Adrenal gland (tissue), 12 donors: ENCODE data around the gene IMMP2L. TPM values are rescaled to one million over a fixed set of nuclear protein-coding genes. Genes with fewer than 3 reads are reported as not detected.

Experiments used
- DNase-seq, 7 donors: peaks; one replicate each; pipeline ENCODE4 v3.0.0-alpha.2; 2019 to 2020
- H3K27ac ChIP-seq, 5 donors: fragments of 200-600 bp; sonication (generic) in 4 of 5; 1 replicate in 3 of 5; 2 replicates in 2 of 5; pipeline versions ENCODE4 v1.5.1 to v1.8.0; 2016 to 2020; ENCODE audit warnings: mild to moderate bottlenecking in 1 of 5
- H3K27me3 ChIP-seq: fragments of 200-600 bp; 2 replicates; pipeline ENCODE4 v1.8.0; 2021
- H3K36me3 ChIP-seq, 2 donors: fragments of 200-600 bp; replicated peaks in 1 of 2; 1 replicate in 1 of 2; 2 replicates in 1 of 2; pipeline versions ENCODE4 v1.5.1 to v1.8.0; 2018 to 2022
- H3K4me1 ChIP-seq, 2 donors: fragments of 200-600 bp; replicated peaks in 1 of 2; 1 replicate in 1 of 2; 2 replicates in 1 of 2; pipeline versions ENCODE4 v1.5.1 to v1.8.0; 2018 to 2021
- H3K4me3 ChIP-seq, 4 donors: fragments of 200-600 bp; sonication (generic) in 3 of 4; one replicate each; pipeline ENCODE4 v1.5.1; 2016 to 2018
- H3K9me3 ChIP-seq, 3 donors: fragments of 200-600 bp; sonication (generic) in 1 of 3; replicated peaks in 1 of 3; 1 replicate in 2 of 3; 2 replicates in 1 of 3; pipeline versions ENCODE4 v1.5.1 to v1.8.0; 2016 to 2021
- POLR2A ChIP-seq, 2 donors: fragments of 450-650 bp; IDR thresholded peaks; one replicate each; pipeline ENCODE4 v1.6.1; 2017; ENCODE audit warnings: antibody characterized with exemption in 2 of 2, mild to moderate bottlenecking in 2 of 2, moderate library complexity in 1 of 2
- WGBS, 4 donors: extraction: QIAGEN DNeasy Blood & Tissue Kit in 2 of 4; methylation state at CpG; one replicate each; pipeline versions ENCODE4 v1.1.5 to v1.1.7; 2013 to 2017; 5-methylcytosine and 5-hydroxymethylcytosine counted together
- intact Hi-C, 2 donors: fragments of 100-400 bp; cut with DNase I; formaldehyde crosslinking; loops; one replicate each; pipeline versions ENCODE4 v1.14.1 to v1.15.0; 2022 to 2023
- polyA plus RNA-seq, 3 donors: library from polyadenylated mRNA; stranded (reverse); fragments of 200-250 nt in 2 of 3; fragments of 350-450 nt in 1 of 3; fragmentation: Illumina TruSeq in 1 of 3; extraction: RNeasy Lipid Tissue Mini Kit (QIAGEN cat#74804) in 1 of 3; gene quantifications; one replicate each; pipeline ENCODE4 v1.2.3, GENCODE V29; 2013 to 2014
- total RNA-seq, 9 donors: library from RNA; depleted of rRNA in 4 of 9; stranded (reverse); fragments of >200 nt in 4 of 9; fragments of 120-200 nt in 1 of 9; fragmentation: NEBNext Ultra II Directional in 1 of 9; extraction: Animal tissue kit (Norgen Biotek cat#: 25700) in 1 of 9; gene quantifications; one replicate each; pipeline versions ENCODE4 v1.1.0 to v1.2.4, GENCODE V29; 2013 to 2023
- TF ChIP-seq, protein P1 (sequence below), 6 experiments: fragments of 450-650 bp in 4 of 6; fragments of 200-600 bp in 2 of 6; sonication (generic) in 1 of 6; IDR thresholded peaks; 1 replicate in 5 of 6; 2 replicates in 1 of 6; pipeline versions ENCODE4 v1.5.1 to v1.8.0; 2016 to 2021; ENCODE audit warnings: antibody characterized with exemption in 6 of 6, mild to moderate bottlenecking in 2 of 6, moderate library complexity in 1 of 6
- donor health status: healthy with polysubstance abuse.
- donor health status: Bipolar disorder and iron deficiency.
- donor health status: DM: yes; HTN: yes; CAD: no.
- donor health status: DM: no; HTN: no; CAD: no.
- donor health status: DM: no; HTN: no; CAD: no.
- donor health status: DM: yes; HTN: yes; CAD: no.

The IMMP2L gene
- total and polyA plus RNA-seq, 12 donors = 13.4 to 34.1 (median 25.3) TPM

DNA sequence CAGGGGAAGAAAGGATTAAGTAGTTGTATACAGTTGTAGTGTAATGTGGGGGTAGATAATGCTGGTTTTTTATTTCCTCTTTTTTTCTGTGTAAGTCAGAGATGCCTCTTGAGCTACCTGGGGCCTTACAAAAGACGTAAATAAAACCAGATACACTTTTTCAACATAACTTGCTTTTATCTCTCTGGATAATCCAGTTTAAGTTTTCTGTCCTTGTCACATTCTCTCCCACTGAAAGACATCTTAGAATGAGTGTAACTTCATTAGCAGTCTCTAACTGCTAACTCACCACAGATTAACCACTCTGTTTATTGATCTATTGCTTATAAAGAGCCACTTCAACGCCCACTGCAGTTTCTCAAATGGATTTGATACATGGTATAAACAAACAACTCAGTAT is 535.5 kb downstream of the IMMP2L start:
- no peak for DNase-seq
- Histone ChIP-seq H3K36me3 (no peaks in the 10 kb centered on the region), H3K9me3 (no peaks in the 10 kb centered on the region), H3K4me3 (no peak overlapping the region), H3K27me3 (no peaks in the 10 kb centered on the region), H3K27ac (no peak overlapping the region), H3K4me1 (peaks cover 11 to 23% of the 10 kb centered on the region in 2 donors)
- 89 to 95% (median 92%) methylated on average over 2 of the region's 2 CpGs for WGBS, 4 donors
- intact Hi-C loops = no loop called here
- TF ChIP-seq, protein P1, sequence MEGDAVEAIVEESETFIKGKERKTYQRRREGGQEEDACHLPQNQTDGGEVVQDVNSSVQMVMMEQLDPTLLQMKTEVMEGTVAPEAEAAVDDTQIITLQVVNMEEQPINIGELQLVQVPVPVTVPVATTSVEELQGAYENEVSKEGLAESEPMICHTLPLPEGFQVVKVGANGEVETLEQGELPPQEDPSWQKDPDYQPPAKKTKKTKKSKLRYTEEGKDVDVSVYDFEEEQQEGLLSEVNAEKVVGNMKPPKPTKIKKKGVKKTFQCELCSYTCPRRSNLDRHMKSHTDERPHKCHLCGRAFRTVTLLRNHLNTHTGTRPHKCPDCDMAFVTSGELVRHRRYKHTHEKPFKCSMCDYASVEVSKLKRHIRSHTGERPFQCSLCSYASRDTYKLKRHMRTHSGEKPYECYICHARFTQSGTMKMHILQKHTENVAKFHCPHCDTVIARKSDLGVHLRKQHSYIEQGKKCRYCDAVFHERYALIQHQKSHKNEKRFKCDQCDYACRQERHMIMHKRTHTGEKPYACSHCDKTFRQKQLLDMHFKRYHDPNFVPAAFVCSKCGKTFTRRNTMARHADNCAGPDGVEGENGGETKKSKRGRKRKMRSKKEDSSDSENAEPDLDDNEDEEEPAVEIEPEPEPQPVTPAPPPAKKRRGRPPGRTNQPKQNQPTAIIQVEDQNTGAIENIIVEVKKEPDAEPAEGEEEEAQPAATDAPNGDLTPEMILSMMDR (IDR thresholded peaks at IDR 0.05) = no peak
- no peak for TF ChIP-seq POLR2A (IDR thresholded peaks at IDR 0.05)

DNA sequence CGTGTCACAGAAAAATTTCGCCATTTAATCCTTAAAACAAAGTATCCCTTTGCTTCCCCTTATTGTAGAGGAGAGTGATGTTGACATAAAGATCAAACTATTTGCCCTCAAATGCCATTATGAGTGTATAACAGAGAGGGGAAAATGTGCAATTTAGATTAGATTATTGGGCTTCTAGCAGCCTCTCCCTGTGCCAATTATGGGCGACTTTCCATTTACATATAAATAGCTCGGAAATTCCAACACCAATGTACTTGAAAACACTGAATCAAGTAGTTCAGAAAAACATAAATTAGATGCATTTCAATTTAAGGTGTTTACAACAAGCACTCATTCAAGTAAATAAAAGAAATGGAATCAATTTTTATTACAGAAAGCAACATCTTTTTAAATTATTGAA is 535.9 kb downstream of the IMMP2L start:
- no peak for DNase-seq
- TF ChIP-seq, protein P1 (IDR thresholded peaks at IDR 0.05) = no peak
- no peak for TF ChIP-seq POLR2A (IDR thresholded peaks at IDR 0.05)
- H3K4me1 ChIP-seq = peaks cover 11 to 23% of the 10 kb centered on the region in 2 donors
- 89 to 96% (median 94%) methylated on average over 4 of the region's 4 CpGs for WGBS, 4 donors
- intact Hi-C loops = no loop called here
- H3K27ac ChIP-seq = no peak overlapping the region
- H3K27me3 ChIP-seq = no peaks in the 10 kb centered on the region
- no peak overlapping the region for H3K4me3 ChIP-seq
- H3K36me3 ChIP-seq = no peaks in the 10 kb centered on the region
- no peaks in the 10 kb centered on the region for H3K9me3 ChIP-seq

DNA sequence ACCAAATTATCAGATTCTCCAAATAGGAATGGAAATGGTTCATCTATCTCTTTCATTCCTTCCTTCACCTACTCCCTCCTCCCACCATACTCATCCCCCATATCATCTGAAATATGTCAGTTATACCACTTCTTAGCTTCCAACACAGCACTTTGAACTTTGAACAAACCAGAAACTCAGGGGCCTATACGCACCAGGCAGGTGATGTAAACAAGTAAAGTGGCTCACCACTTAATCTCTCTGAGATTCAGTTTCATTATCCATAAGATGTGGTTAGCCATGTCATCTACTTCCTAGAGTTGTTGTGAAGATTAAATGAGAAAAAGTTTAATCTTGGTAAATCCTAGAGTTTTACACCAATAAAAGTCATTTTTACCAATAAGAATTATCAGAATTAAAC is 537.3 kb downstream of the IMMP2L start:
- no peak for TF ChIP-seq POLR2A (IDR thresholded peaks at IDR 0.05)
- TF ChIP-seq, protein P1 (IDR thresholded peaks at IDR 0.05) = no peak
- DNase-seq = no peak
- Histone ChIP-seq H3K27ac (no peak overlapping the region), H3K9me3 (no peaks in the 10 kb centered on the region), H3K36me3 (no peaks in the 10 kb centered on the region), H3K4me1 (peaks cover 11 to 21% of the 10 kb centered on the region in 2 donors), H3K4me3 (no peak overlapping the region), H3K27me3 (no peaks in the 10 kb centered on the region)
- intact Hi-C loops = no loop called here
- WGBS, 4 donors = 86 to 95% (median 93%) methylated on average over 1 of the region's 1 CpG

DNA sequence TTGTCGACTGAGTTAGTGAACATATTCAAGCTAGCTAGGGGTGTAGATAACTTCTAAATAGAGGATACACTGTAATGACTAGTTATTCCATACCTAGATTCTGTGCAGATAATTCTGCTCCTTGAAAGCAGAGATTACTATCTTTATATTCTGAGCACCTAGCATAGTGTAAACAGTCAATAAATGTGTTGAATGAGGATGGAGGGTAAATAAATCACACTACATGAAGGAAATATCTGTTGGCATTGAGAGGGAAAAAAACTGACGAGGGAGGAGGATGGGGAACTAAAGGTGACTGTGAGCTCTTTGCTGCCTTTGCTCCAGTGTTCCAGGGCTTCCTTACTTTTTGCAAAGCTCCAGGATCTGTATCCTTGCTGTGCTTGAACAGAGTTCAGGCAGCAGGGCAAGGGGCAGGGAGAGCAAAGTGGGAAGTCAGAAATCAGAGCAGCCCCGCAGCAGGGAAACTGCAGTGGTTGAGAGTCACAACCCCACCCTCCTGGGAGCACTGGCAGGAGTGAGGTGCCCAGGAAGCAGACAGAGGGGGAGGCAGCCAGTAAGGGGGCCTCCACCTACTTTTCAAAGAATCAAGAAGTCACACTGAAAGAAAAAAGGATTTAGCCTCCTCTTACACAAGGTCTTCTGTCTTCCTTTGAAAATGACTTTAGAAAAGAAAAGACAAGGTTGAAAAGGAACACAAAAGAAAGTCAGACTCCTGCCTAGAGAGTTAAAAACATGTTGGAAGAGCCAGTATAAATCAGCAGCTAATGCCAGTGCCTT is 543.1 kb downstream of the IMMP2L start:
- 42 to 53% (median 47%) methylated on average over 2 to 3 of the region's 3 CpGs for WGBS, 4 donors

More for the DNA sequence above, 543.1 kb downstream of the IMMP2L start:
- no peak overlapping the region for H3K27ac ChIP-seq
- intact Hi-C loops = no loop called here
- H3K4me1 ChIP-seq = peaks cover 0 to 3% of the 10 kb centered on the region in 2 donors
- no peaks in the 10 kb centered on the region for H3K9me3 ChIP-seq
- H3K36me3 ChIP-seq = no peaks in the 10 kb centered on the region
- DNase-seq = peak in 1 of 7 donors; percentile 6
- no peaks in the 10 kb centered on the region for H3K27me3 ChIP-seq
- H3K4me3 ChIP-seq = no peak overlapping the region
- TF ChIP-seq, protein P1 (IDR thresholded peaks at IDR 0.05) = no peak
- no peak for TF ChIP-seq POLR2A (IDR thresholded peaks at IDR 0.05)
